PC-9 (cell line): ENCODE data around the gene CACNA2D1.

Source experiments
- EZH2 ChIP-seq: fragments of 200-600 bp; sonication (generic); IDR thresholded peaks from 2 replicates; pipeline ENCODE4 v1.8.0; 2017; ENCODE audit warnings: antibody characterized with exemption, low read depth
- TF ChIP-seq, protein P1 (sequence below): fragments of 200-600 bp; sonication (generic); conservative IDR thresholded peaks from 2 replicates; pipeline ENCODE4 v1.6.1; 2017; ENCODE audit warnings: mixed run types, antibody characterized with exemption, mild to moderate bottlenecking, moderate library complexity

DNA sequence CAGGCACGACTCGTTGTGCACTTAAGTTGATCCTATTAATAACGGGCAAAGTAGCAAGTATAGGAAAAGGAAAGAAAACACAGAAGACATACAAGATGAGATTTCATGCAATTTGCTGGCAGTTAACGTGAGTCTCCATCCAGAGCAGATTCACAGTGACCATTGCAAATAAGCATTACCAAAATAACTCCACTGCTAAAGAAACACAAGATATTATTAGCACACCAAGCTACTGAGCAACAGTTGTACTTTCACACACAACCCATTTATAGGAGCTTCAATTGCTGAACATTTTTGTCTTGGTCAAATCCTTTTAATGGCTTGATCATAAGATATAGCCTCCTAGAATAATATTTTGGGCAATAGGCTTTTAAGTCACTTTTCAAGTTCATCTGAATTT, 486.1 kb downstream of the CACNA2D1 start:
- TF ChIP-seq, protein P1, sequence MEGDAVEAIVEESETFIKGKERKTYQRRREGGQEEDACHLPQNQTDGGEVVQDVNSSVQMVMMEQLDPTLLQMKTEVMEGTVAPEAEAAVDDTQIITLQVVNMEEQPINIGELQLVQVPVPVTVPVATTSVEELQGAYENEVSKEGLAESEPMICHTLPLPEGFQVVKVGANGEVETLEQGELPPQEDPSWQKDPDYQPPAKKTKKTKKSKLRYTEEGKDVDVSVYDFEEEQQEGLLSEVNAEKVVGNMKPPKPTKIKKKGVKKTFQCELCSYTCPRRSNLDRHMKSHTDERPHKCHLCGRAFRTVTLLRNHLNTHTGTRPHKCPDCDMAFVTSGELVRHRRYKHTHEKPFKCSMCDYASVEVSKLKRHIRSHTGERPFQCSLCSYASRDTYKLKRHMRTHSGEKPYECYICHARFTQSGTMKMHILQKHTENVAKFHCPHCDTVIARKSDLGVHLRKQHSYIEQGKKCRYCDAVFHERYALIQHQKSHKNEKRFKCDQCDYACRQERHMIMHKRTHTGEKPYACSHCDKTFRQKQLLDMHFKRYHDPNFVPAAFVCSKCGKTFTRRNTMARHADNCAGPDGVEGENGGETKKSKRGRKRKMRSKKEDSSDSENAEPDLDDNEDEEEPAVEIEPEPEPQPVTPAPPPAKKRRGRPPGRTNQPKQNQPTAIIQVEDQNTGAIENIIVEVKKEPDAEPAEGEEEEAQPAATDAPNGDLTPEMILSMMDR: no peak
- TF ChIP-seq EZH2: no peak
